ENCODE data around the gene KRTAP4-16.
"Not testable (repeated sequence)": the region's sequence is repeated elsewhere in the genome, so short reads cannot be mapped to it uniquely, and the experiment has no call there.

- not testable (repeated sequence) for TF ChIP-seq CTCF (IDR thresholded peaks at IDR 0.05 in 4 of 5, conservative IDR thresholded peaks at IDR 0.05 in 1 of 5); POLR2A (IDR thresholded peaks at IDR 0.05)
Observed at GRCh38 chr17:41123991-41124371, 22.0 kb upstream of the KRTAP4-16 start, which contains the start of gene KRTAP4-12.
